Measurements from ENCODE around the gene CCSER1.

CCSER1 gene

GRCh38 chr4:90142081-90142480, 14.9 kb downstream of the CCSER1 start:
- in situ Hi-C loops (cut with HindIII; ENCODE audit: low sequenced_read_pairs) = no loop called here

GRCh38 chr4:90145319-90145718, 18.1 kb downstream of the CCSER1 start:
- H3K4me3 ChIP-seq (ENCODE audit: low read depth, low read length) = no peak overlapping the region
- in situ Hi-C loops (cut with HindIII; ENCODE audit: low sequenced_read_pairs) = no loop called here
- no peak for DNase-seq (ENCODE audit: low read depth)
- no peak for TF ChIP-seq CTCF (IDR thresholded peaks at IDR 0.05; ENCODE audit: low read depth, low read length, missing control alignments)

More at GRCh38 chr4:90142081-90142480, 14.9 kb downstream of the CCSER1 start:
- no peak for TF ChIP-seq CTCF (IDR thresholded peaks at IDR 0.05; ENCODE audit: low read depth, low read length, missing control alignments)
- no peak overlapping the region for H3K4me3 ChIP-seq (ENCODE audit: low read depth, low read length)
- no peak for DNase-seq (ENCODE audit: low read depth)

- no peak overlapping the region for H3K4me3 ChIP-seq (ENCODE audit: low read depth, low read length)
- in situ Hi-C loops (cut with HindIII; ENCODE audit: low sequenced_read_pairs) = no loop called here
- no peak for DNase-seq (ENCODE audit: low read depth)
- TF ChIP-seq CTCF (IDR thresholded peaks at IDR 0.05; ENCODE audit: low read depth, low read length, missing control alignments) = no peak
Measured at GRCh38 chr4:90146306-90146705, 19.1 kb downstream of the CCSER1 start.

- no peak for DNase-seq (ENCODE audit: low read depth)
Measured at GRCh38 chr4:90148574-90149148, 21.5 kb downstream of the CCSER1 start.

GRCh38 chr4:90152024-90152423, 24.8 kb downstream of the CCSER1 start:
- DNase-seq (ENCODE audit: low read depth) = no peak
- no peak for TF ChIP-seq CTCF (IDR thresholded peaks at IDR 0.05; ENCODE audit: low read depth, low read length, missing control alignments)
- no peak overlapping the region for H3K4me3 ChIP-seq (ENCODE audit: low read depth, low read length)
- in situ Hi-C loops (cut with HindIII; ENCODE audit: low sequenced_read_pairs) = no loop called here

More at GRCh38 chr4:90148574-90149148, 21.5 kb downstream of the CCSER1 start:
- in situ Hi-C loops (cut with HindIII; ENCODE audit: low sequenced_read_pairs) = no loop called here
- no peak overlapping the region for H3K4me3 ChIP-seq (ENCODE audit: low read depth, low read length)
- no peak for TF ChIP-seq CTCF (IDR thresholded peaks at IDR 0.05; ENCODE audit: low read depth, low read length, missing control alignments)

- in situ Hi-C loops (cut with HindIII; ENCODE audit: low sequenced_read_pairs) = no loop called here
- no peak for TF ChIP-seq CTCF (IDR thresholded peaks at IDR 0.05; ENCODE audit: low read depth, low read length, missing control alignments)
- DNase-seq (ENCODE audit: low read depth) = no peak
- H3K4me3 ChIP-seq (ENCODE audit: low read depth, low read length) = no peak overlapping the region
Measured at GRCh38 chr4:90159193-90159592, 32.0 kb downstream of the CCSER1 start.
